Measurements from ENCODE around the gene CACNG8. TPM values are rescaled to one million over a fixed set of nuclear protein-coding genes. Genes with fewer than 3 reads are reported as not detected.

CACNG8 gene
- total RNA-seq, 4 donors from 2014 or later, result not detected

DNA sequence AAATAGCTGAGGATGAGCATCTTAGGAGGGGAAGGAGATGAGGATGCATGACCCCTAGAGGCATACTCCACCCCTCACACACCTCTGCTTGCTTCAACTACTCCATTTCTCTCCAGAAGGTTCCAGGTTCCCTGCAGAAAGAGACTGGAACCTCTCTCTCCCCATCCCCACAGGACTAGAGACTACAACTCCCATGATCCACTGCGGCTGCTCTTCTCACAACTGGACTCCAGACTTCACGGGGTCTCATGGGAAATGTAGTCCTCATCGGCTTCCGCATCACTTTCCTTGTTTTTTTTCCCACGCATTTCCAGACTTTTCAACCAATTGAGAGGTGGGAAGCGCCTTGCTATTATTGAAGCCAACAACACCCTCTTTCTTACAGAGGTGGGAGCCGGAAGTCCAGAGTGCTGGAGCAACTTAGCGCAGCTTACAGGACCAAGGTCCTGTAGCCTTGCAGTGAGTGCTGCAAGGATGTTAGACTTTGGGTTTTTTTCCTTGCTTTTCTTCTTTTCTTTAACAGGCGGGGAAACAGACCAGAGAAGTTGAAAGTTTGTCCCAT lies 14.8 kb downstream of the CACNG8 start:
- intact Hi-C loops (cut with DNase I), result no loop called here
- Histone ChIP-seq H3K27ac (no peak overlapping the region), H3K27me3 (peaks cover 3 to 88% (median 12%) of the 10 kb centered on the region in 4 donors), H3K9me3 (no peaks in the 10 kb centered on the region), H3K4me3 (peak overlapping the region in 3 of 4 donors; percentile 18 to 50 (median 28)), H3K4me1 (peaks cover 4 to 40% (median 12%) of the 10 kb centered on the region in 3 donors), H3K36me3 (no peaks in the 10 kb centered on the region)
- DNase-seq, result no peak
- WGBS, 2 donors, result 4 to 9% methylated on average over 8 to 9 of the region's 9 CpGs
- no peak for TF ChIP-seq POLR2A (IDR thresholded peaks at IDR 0.05)
- TF ChIP-seq, protein P1, sequence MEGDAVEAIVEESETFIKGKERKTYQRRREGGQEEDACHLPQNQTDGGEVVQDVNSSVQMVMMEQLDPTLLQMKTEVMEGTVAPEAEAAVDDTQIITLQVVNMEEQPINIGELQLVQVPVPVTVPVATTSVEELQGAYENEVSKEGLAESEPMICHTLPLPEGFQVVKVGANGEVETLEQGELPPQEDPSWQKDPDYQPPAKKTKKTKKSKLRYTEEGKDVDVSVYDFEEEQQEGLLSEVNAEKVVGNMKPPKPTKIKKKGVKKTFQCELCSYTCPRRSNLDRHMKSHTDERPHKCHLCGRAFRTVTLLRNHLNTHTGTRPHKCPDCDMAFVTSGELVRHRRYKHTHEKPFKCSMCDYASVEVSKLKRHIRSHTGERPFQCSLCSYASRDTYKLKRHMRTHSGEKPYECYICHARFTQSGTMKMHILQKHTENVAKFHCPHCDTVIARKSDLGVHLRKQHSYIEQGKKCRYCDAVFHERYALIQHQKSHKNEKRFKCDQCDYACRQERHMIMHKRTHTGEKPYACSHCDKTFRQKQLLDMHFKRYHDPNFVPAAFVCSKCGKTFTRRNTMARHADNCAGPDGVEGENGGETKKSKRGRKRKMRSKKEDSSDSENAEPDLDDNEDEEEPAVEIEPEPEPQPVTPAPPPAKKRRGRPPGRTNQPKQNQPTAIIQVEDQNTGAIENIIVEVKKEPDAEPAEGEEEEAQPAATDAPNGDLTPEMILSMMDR (IDR thresholded peaks at IDR 0.05), result no peak

DNA sequence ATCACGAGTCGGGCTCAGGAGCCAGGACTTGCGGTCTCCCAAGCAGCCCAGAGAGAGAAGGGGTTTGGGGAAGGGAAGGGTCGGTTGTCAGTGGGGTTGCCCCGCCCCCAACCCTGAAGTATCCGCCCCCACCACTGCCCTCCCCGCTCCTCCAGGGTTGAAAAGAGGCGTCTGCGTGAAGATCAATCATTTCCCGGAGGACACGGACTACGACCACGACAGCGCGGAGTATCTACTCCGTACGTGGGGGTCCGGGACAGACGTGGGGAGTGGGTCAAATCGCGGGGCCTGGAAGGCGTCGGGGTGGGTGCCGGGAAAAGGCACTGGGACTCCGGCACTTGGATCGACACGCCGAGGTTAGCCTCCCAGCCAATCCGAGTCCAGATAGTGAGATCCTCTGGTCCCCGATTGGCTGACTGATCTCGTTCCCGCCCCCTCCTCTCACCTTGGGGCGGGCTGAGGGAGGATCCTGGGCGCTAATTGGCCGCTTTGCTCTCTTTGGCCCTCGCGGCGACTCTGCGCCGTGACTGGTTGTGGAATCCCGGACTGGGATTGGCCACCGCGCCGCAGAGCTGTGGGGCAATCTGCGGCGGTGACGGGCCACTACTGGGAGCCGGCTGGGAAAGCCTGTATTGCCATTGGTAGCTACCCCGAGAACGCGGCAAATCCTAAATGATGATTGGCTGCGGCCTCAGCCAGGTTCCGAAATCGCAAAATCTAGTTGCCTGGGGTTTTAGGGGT lies 15.4 kb downstream of the CACNG8 start:
- H3K36me3 ChIP-seq, result no peaks in the 10 kb centered on the region
- intact Hi-C loops (cut with DNase I), result no loop called here
- H3K27ac ChIP-seq, result no peak overlapping the region
- no peak for DNase-seq
- H3K4me3 ChIP-seq, result peak overlapping the region in 3 of 4 donors; percentile 18 to 50 (median 28)
- TF ChIP-seq, protein P1 (IDR thresholded peaks at IDR 0.05), result no peak
- no peak for TF ChIP-seq POLR2A (IDR thresholded peaks at IDR 0.05)
- WGBS, 2 donors, result 9 to 10% methylated on average over 19 to 27 of the region's 54 CpGs
- H3K27me3 ChIP-seq, result peaks cover 3 to 88% (median 12%) of the 10 kb centered on the region in 4 donors
- H3K9me3 ChIP-seq, result peaks cover 0 to 1% (median 0%) of the 10 kb centered on the region in 3 donors
- H3K4me1 ChIP-seq, result peaks cover 4 to 46% (median 16%) of the 10 kb centered on the region in 3 donors

DNA sequence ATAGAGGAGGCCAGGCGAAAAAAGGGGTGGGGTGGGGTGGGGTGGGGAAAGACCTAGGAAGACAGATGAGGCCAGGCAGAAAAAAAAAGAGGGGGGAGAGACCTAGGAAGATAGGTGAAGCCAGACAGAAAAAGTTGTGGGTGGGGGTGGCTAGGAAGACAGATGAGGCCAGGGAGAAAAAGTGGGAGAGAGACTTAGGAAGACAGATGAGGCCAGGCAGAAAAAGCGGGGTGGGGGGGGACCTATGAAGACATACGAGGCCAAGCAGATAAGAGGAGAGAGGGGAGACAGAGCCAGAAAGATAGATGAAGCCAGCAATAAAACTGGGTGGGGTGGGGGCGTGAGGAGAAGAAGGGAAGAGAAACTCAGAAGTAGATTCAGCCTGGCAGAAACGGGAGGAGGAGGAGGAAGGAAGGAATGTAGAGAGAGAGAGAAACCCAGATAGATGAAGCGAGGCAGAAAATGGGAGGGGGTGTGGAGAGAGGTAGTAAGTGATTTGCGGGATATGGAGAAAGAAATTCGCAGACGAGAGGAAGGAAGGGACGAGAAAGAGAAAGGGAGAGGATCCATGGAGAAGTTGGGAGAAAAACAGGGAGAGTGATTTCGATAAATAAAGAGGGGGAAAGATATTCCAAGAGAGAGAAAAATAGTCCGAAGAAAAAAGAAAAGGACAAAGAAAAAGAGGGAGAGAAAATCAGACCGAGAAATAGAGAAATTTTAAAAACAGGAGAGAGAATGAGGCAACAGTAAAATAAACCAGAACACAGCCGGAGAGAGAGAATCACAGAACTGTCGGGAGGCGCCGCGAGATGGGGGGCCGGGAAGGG lies 16.5 kb downstream of the CACNG8 start:
- H3K27ac ChIP-seq, result no peak overlapping the region
- peaks cover 3 to 92% (median 12%) of the 10 kb centered on the region in 4 donors for H3K27me3 ChIP-seq
- peaks cover 0 to 3% (median 0%) of the 10 kb centered on the region in 3 donors for H3K9me3 ChIP-seq
- DNase-seq, result no peak
- intact Hi-C loops (cut with DNase I), result no loop called here
- 5% methylated on average over 19 of the region's 19 CpGs for WGBS, 2 donors
- TF ChIP-seq, protein P1 (IDR thresholded peaks at IDR 0.05), result no peak
- no peak for TF ChIP-seq POLR2A (IDR thresholded peaks at IDR 0.05)
- H3K4me1 ChIP-seq, result peaks cover 4 to 46% (median 16%) of the 10 kb centered on the region in 3 donors
- peak overlapping the region in 3 of 4 donors; percentile 25 to 51 (median 26) for H3K4me3 ChIP-seq
- H3K36me3 ChIP-seq, result no peaks in the 10 kb centered on the region

DNA sequence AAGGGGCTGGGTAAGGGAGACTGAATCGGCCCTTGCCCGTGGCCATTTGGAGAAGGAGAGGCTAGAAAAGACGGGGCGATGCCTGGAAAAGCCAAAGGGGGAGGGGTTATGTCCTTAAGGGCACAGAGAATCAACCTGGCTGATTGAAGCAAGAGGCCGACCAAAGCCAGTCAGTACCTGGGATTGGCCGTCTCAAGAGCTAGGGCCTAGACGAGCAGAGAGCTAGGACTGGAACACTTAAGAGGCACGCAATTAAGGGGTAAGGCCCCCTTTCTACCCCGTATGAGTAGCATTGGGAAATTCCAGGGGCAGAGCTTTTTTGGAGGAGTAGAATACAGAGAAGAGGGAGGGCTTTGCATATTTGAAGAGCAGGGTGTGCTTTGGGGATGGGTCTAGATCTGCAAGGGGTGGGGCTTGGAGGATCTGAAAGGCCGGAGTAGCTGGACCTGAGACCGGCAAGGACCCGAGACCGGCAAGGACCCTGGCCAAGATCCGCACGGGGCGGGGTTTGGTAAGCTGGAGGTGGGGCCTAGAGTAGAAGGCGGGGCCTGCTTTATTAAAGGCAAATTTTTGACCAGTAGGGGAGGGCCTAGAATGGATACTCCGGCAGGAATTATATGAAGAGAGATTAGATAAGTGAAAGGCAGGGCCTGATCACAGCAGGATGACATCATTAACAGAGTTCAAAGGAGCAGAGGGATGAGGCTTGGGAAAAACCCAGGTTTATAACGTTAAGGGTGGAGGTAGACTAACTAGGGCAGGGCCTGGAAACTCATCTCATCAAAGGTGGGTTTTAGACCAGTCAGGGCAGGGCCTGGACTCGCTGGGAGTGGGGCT lies 18.0 kb downstream of the CACNG8 start:
- peaks cover 4 to 46% (median 16%) of the 10 kb centered on the region in 3 donors for H3K4me1 ChIP-seq
- peak overlapping the region in 1 of 4 donors; percentile 28 for H3K27ac ChIP-seq
- no peaks in the 10 kb centered on the region for H3K36me3 ChIP-seq
- no peak for DNase-seq
- peaks cover 3 to 89% (median 12%) of the 10 kb centered on the region in 4 donors for H3K27me3 ChIP-seq
- intact Hi-C loops (cut with DNase I), result no loop called here
- TF ChIP-seq, protein P1 (IDR thresholded peaks at IDR 0.05), result no peak
- TF ChIP-seq POLR2A (IDR thresholded peaks at IDR 0.05), result no peak
- H3K9me3 ChIP-seq, result peaks cover 0 to 3% (median 0%) of the 10 kb centered on the region in 3 donors
- H3K4me3 ChIP-seq, result peak overlapping the region in 3 of 4 donors; percentile 25 to 51 (median 26)
- 26 to 27% methylated on average over 18 to 20 of the region's 20 CpGs for WGBS, 2 donors
